ENCODE data around the gene GORASP1. TPM values are rescaled to one million over a fixed set of nuclear protein-coding genes. Genes with fewer than 3 reads are reported as not detected.

GORASP1 gene
- polyA plus RNA-seq, 3 donors, result 23.2 to 105 (median 31.2) TPM

DNA sequence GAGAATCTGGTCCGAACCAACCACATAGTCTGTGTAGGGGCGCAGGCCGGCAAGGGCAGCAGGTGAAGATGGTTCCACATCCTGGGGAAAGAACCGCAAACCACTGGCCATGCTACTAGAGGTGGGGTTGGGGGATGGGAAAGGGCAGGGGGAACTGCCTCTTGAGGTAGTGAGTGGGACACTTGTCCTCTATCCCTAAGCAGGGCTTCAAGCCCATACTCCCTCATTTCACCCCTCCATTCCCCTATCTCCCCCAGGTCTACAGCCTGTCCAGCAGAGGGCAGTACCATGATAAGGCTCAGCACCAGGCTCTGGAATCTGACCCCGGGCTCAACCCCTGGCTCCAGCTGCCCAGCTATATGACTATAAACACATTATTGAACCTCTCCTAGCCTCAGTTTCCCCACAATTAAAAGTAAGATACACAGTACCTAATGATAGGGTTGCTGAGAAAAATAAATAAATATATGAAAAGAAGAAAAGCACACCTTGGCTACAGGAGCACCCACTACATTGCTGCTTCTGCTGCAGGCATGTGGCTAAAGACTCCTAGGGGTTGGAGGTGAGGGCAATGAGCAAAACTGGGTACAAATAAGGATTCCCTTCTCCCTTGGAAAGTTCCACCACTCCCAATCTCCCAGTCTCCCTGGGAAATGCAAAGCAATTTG lies 6.3 kb downstream of the GORASP1 start:
- intact Hi-C loops (cut with micrococcal nuclease), result loop anchor here (2.0 to 10.0 kb wide), 2 partner anchors 184 to 188 kb away; partner anchors contain the start of gene CX3CR1 (in 1 of the 2)
- H3K9ac ChIP-seq (ENCODE audit: insufficient read depth, low read length, poor library complexity, severe bottlenecking), result no peak overlapping the region
- Mint-ChIP-seq H3K36me3 (peaks cover 63% of the 10 kb centered on the region in 2 donors), H3K27ac (peak overlapping the region in 3 of 7 donors; percentile 30 to 43 (median 41)), H3K9me3 (no peaks in the 10 kb centered on the region), H3K4me3 (no peak overlapping the region), H3K4me1 (peaks cover 33% of the 10 kb centered on the region), H3K27me3 (ENCODE audit: low read depth in 3 of 3) (peaks cover 0 to 1% (median 1%) of the 10 kb centered on the region in 3 donors)
- peak; percentile 38 to 53 (median 49) for DNase-seq
- no peak overlapping the region for H3K4me2 ChIP-seq (replicated peaks; ENCODE audit: extremely low read depth, low read length, poor library complexity, severe bottlenecking)
- peaks cover 33% of the 10 kb centered on the region for H3K79me2 ChIP-seq (ENCODE audit: insufficient read depth, low read length)
- WGBS (ENCODE audit: insufficient coverage), result 86% methylated on average over 5 of the region's 5 CpGs
- no peak overlapping the region for H2AFZ ChIP-seq (ENCODE audit: insufficient read depth, low read depth, low read length, poor library complexity, severe bottlenecking)
- H3K27ac ChIP-seq (ENCODE audit: low read depth in 1 of 2, low read length in 2 of 2), result no peak overlapping the region
- H3K4me1 ChIP-seq (ENCODE audit: control insufficient read depth in 1 of 2, insufficient read depth in 2 of 2, low read length in 2 of 2), result peaks cover 7 to 18% of the 10 kb centered on the region in 2 donors
- TF ChIP-seq, protein P1, sequence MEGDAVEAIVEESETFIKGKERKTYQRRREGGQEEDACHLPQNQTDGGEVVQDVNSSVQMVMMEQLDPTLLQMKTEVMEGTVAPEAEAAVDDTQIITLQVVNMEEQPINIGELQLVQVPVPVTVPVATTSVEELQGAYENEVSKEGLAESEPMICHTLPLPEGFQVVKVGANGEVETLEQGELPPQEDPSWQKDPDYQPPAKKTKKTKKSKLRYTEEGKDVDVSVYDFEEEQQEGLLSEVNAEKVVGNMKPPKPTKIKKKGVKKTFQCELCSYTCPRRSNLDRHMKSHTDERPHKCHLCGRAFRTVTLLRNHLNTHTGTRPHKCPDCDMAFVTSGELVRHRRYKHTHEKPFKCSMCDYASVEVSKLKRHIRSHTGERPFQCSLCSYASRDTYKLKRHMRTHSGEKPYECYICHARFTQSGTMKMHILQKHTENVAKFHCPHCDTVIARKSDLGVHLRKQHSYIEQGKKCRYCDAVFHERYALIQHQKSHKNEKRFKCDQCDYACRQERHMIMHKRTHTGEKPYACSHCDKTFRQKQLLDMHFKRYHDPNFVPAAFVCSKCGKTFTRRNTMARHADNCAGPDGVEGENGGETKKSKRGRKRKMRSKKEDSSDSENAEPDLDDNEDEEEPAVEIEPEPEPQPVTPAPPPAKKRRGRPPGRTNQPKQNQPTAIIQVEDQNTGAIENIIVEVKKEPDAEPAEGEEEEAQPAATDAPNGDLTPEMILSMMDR (IDR thresholded peaks at IDR 0.05), result peak; percentile 82
- H4K20me1 ChIP-seq (ENCODE audit: insufficient read depth, low read length), result peaks cover 95% of the 10 kb centered on the region
- H3K4me3 ChIP-seq (replicated peaks in 1 of 3; ENCODE audit: low read depth in 2 of 3, low read length in 3 of 3), result no peak overlapping the region
- H3K36me3 ChIP-seq (replicated peaks in 1 of 2; ENCODE audit: control insufficient read depth in 1 of 2, insufficient read depth in 2 of 2, low read length in 2 of 2), result peaks cover 51 to 62% of the 10 kb centered on the region in 2 donors
- no peaks in the 10 kb centered on the region for H3K9me3 ChIP-seq (replicated peaks in 1 of 2; ENCODE audit: control insufficient read depth in 1 of 2, insufficient read depth in 1 of 2, low read length in 2 of 2)
- H3K27me3 ChIP-seq (ENCODE audit: control insufficient read depth in 2 of 2, insufficient read depth in 2 of 2, low read length in 2 of 2), result no peaks in the 10 kb centered on the region

GRCh38 chr3:39100500-39100886 lies 6.9 kb downstream of the GORASP1 start:
- Mint-ChIP-seq H3K27ac (peak overlapping the region in 3 of 7 donors; percentile 30 to 73 (median 41)), H3K27me3 (ENCODE audit: low read depth in 3 of 3) (peaks cover 0 to 1% (median 0%) of the 10 kb centered on the region in 3 donors), H3K9me3 (no peaks in the 10 kb centered on the region), H3K4me3 (no peak overlapping the region), H3K36me3 (peaks cover 60 to 67% of the 10 kb centered on the region in 2 donors), H3K4me1 (peaks cover 26% of the 10 kb centered on the region)
- Histone ChIP-seq H3K27me3 (ENCODE audit: control insufficient read depth in 2 of 2, insufficient read depth in 2 of 2, low read length in 2 of 2) (no peaks in the 10 kb centered on the region), H3K27ac (ENCODE audit: low read depth in 1 of 2, low read length in 2 of 2) (peak overlapping the region in 1 of 2 donors; percentile 20), H3K4me3 (replicated peaks in 1 of 3; ENCODE audit: low read depth in 2 of 3, low read length in 3 of 3) (no peak overlapping the region), H3K79me2 (ENCODE audit: insufficient read depth, low read length) (peaks cover 27% of the 10 kb centered on the region), H4K20me1 (ENCODE audit: insufficient read depth, low read length) (peaks cover 91% of the 10 kb centered on the region), H3K9ac (ENCODE audit: insufficient read depth, low read length, poor library complexity, severe bottlenecking) (no peak overlapping the region), H3K4me1 (ENCODE audit: control insufficient read depth in 1 of 2, insufficient read depth in 2 of 2, low read length in 2 of 2) (peaks cover under 1 to 11% of the 10 kb centered on the region in 2 donors), H2AFZ (ENCODE audit: insufficient read depth, low read depth, low read length, poor library complexity, severe bottlenecking) (no peak overlapping the region), H3K4me2 (replicated peaks; ENCODE audit: extremely low read depth, low read length, poor library complexity, severe bottlenecking) (no peak overlapping the region), H3K9me3 (replicated peaks in 1 of 2; ENCODE audit: control insufficient read depth in 1 of 2, insufficient read depth in 1 of 2, low read length in 2 of 2) (no peaks in the 10 kb centered on the region), H3K36me3 (replicated peaks in 1 of 2; ENCODE audit: control insufficient read depth in 1 of 2, insufficient read depth in 2 of 2, low read length in 2 of 2) (peaks cover 57 to 69% of the 10 kb centered on the region in 2 donors)
- 98% methylated on average over 7 of the region's 9 CpGs for WGBS (ENCODE audit: insufficient coverage)
- DNase-seq, result no peak
- TF ChIP-seq, protein P1 (IDR thresholded peaks at IDR 0.05), result no peak
- intact Hi-C loops (cut with micrococcal nuclease), result loop anchor here (2.0 to 10.0 kb wide), 2 partner anchors 184 to 188 kb away; partner anchors contain the start of gene CX3CR1 (in 1 of the 2)

All from CD14-positive monocyte (primary cell).